Sigmoid colon (tissue), 4 donors: ENCODE measurements around the gene ING5.

Experiments
- EP300 ChIP-seq, 4 donors: sonication (generic); formaldehyde crosslinking; IDR thresholded peaks; one replicate each; pipeline ENCODE4 v1.6.1; 2017; ENCODE audit warnings: antibody characterized with exemption in 4 of 4
- POLR2A ChIP-seq, 2 donors: fragments of 450-650 bp; IDR thresholded peaks; one replicate each; pipeline ENCODE4 v1.6.1; 2016; ENCODE audit warnings: antibody characterized with exemption in 2 of 2, mild to moderate bottlenecking in 2 of 2, moderate library complexity in 2 of 2
- POLR2AphosphoS5 ChIP-seq, 4 donors: sonication (generic); formaldehyde crosslinking; IDR thresholded peaks; one replicate each; pipeline ENCODE4 v1.6.1; 2017; ENCODE audit warnings: antibody characterized with exemption in 4 of 4
- TF ChIP-seq, protein P1 (sequence below), 4 experiments: fragments of 450-650 bp in 3 of 4; fragments of 200-600 bp in 1 of 4; IDR thresholded peaks; one replicate each; pipeline ENCODE4 v1.5.1; 2016 to 2019; ENCODE audit warnings: antibody characterized with exemption in 4 of 4, mild to moderate bottlenecking in 3 of 4, moderate library complexity in 2 of 4

- TF ChIP-seq EP300 (IDR thresholded peaks at IDR 0.05) (no peak), POLR2A (IDR thresholded peaks at IDR 0.05) (no peak), POLR2AphosphoS5 (IDR thresholded peaks at IDR 0.05) (no peak)
- TF ChIP-seq, protein P1, sequence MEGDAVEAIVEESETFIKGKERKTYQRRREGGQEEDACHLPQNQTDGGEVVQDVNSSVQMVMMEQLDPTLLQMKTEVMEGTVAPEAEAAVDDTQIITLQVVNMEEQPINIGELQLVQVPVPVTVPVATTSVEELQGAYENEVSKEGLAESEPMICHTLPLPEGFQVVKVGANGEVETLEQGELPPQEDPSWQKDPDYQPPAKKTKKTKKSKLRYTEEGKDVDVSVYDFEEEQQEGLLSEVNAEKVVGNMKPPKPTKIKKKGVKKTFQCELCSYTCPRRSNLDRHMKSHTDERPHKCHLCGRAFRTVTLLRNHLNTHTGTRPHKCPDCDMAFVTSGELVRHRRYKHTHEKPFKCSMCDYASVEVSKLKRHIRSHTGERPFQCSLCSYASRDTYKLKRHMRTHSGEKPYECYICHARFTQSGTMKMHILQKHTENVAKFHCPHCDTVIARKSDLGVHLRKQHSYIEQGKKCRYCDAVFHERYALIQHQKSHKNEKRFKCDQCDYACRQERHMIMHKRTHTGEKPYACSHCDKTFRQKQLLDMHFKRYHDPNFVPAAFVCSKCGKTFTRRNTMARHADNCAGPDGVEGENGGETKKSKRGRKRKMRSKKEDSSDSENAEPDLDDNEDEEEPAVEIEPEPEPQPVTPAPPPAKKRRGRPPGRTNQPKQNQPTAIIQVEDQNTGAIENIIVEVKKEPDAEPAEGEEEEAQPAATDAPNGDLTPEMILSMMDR (IDR thresholded peaks at IDR 0.05), result no peak
Observed at GRCh38 chr2:241656190-241656741, 45.6 kb upstream of the ING5 start.
